HG03025 (cell line): Measurements from ENCODE around the gene ADAMTS20.

Experiments used
- ATAC-seq: cut with Tn5 transposase; IDR thresholded peaks from one replicate; pipeline ENCODE4 v1.9.1; 2021; ENCODE audit warnings: mild to moderate bottlenecking, moderate library complexity; ENCODE audit not compliant: unreplicated experiment, low FRiP score

ADAMTS20 gene

DNA sequence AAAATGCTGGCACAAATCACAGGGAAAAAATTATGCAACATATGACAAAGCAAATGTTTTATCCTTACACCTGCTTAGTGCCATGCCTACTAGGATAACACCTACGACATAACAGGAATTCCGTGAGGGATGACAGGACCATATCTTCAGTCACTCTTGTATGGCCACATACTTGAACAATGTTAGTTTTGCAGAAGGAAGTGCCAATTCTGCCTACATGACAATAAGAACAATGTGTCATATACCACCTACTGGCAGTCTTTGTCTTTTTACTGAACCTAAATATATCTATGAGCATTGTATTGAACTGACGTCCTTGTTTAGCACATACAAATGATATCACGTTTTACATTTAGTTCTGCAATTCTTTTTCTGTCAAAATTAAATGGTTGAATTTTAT, 234.0 kb downstream of the ADAMTS20 start:
- ATAC-seq, result no peak

DNA sequence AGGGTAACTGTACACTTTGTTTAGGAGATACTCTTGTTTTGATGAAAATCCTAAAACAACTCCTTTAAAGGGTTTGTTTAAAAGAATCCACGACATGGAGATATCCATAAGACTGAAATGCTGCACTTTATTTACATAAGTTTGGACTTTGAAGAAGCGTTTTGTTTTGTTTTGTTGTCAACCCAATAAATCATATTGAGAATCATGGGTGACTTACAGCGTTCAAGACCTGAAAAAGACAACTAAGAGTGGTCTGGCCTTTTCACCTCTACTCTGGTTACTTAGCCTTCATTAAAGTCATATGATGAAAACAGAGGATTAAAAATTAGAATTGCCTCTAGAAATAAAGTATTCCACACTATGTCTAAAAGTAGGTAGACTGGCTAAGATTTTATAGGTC, 234.8 kb downstream of the ADAMTS20 start:
- ATAC-seq, result no peak

DNA sequence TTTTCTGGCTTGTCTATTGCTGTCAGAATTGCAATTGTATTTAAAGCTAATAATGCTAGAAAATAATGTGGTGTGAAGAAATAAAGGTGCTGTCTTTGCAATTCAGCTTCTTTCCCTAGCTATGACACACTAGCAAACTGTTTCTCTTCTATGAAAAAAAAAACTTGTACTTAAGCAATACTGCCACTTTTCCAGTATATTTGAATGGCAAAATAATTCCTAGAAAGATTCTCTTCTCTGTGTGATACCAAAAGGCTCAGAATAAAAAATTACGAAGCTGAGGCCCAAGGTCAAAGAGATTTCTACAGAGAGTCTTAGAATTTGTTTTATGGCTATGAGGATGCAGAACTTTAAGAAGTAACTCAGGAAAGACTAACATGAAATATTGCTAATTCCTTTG, 235.5 kb downstream of the ADAMTS20 start:
- no peak for ATAC-seq

DNA sequence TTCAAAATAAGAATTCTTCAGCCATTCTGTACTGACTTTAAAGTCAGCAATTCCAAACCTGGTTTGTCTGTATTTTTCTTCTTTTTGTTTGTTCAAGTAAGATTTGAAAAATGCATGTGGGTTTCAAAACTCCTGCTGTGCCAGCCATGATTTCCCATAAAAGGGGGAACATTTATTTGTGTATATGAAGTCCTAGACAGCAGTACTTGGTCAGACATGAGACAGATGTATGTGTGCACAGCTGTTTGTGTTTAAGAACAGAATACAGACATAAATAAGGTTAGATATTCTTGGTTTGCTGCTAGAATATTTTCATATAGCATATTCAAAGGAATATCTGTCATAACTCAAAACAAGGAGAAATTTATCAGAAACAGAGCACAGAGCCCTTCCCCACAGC, 236.0 kb downstream of the ADAMTS20 start:
- no peak for ATAC-seq

DNA sequence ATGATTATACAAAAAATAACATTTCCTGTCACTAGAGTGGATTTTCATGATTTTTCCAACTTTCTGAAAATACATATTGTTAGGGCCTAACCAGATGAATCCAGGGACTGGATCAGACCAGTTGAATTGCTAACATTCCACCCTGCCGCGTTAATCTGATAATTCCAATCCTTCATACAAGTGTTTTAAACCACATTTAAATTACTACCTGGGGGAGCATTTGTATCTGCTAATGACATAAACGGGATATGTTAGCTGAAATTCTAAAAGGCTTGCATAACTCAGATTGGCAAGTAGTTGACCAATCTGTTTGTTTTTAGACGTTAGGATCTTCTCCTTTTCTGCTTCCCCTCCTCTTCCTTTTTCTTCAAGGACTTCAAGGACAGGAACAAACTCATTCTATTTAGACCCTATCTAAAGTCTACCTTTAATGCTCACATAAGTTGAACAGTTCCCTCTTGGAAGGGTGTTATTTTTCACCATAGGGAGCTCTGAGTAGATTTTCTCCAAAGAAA, 239.0 kb downstream of the ADAMTS20 start:
- no peak for ATAC-seq

DNA sequence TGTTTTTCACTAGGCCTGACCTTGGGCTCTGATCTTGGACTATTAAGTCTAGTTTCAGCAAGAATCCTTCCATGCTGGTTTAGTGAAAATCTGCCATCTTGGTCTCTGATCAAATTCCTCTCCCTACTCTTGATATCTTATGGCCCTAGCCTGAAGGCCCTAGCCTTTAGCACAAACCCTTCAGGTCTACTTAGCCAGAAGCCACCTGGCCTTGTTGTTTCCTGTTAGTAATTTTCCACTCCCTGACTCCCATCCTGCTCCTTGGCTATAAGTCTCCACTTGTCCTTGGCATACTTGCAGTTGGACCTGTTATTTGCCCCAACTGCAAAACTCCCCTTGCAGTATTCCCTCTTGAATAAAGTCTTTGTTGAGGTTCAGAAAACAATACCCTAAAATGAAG, 241.4 kb downstream of the ADAMTS20 start:
- ATAC-seq, result no peak

DNA sequence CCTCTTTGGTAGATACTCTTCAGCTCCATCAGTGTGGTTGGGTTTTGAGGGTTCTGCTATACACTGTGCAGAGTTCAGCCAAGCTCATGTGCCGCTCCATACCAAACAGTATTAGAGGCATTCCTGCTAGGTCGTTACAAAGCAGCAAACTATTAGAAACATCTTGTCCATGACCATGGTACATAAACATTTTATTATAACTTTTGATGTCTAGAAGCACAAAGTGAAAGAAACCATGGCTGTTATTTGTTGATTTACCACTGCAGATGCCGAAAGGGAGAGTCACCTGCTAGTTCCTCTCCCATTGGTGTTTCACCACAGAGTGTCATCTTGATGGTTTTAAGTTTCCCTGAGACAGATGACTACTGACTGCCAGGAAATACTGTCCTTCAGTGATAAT, 242.0 kb downstream of the ADAMTS20 start:
- no peak for ATAC-seq

DNA sequence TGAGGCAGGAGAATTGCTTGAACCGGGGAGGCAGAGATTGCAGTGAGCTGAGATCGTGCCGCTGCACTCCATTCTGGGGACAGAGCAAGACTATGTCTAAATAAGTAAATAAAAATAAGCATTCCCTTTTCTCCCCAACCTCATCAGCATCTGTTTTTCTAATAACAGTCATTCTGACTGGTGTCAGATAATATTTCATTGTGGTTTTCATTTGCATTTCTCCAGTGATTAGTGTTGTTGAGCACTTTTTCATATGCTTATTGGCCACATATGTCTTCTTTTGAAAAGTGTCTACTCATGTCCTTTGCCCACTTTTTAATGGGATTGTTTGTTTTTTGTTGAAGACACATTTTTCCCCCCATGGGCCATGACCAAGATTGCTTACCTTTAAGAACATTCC, 243.2 kb downstream of the ADAMTS20 start:
- no peak for ATAC-seq

DNA sequence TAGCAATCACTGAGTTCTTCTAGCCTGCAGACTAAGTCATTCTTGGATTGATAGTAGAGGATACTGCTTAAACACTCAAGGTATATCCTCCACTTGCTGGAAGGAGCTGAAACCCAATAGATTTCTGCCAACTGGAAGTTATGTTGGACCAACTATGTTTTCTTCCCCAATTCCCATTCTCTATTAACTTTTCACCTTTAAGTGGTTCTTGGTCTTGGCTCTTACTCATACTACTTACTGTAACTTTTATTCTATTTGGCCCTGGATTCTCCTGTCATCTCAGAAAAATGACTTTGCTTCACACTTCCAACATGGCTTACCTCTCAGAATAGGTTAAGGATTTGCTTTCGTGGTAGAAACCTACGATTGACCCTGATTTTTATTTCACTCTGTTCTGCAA, 244.9 kb downstream of the ADAMTS20 start:
- ATAC-seq, result no peak

DNA sequence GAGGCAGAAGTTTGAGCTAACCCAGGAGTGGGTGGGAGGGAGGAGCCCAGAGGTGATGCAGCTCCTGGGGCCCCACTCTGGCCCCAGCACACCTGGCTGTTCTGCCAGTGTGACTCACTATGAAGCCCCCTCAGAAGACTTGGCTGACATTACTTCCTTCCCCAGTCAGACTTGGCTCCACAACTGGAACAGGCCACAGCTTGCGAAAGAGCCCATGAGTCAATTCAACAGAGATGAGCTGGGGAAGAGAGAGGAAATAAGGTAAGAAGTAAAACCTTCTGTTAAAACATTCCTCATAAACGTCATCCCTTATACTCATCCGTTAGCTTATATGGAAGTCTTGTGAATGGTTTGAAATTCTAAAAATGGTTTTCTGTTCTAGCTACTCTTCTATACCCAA, 245.9 kb downstream of the ADAMTS20 start:
- no peak for ATAC-seq

DNA sequence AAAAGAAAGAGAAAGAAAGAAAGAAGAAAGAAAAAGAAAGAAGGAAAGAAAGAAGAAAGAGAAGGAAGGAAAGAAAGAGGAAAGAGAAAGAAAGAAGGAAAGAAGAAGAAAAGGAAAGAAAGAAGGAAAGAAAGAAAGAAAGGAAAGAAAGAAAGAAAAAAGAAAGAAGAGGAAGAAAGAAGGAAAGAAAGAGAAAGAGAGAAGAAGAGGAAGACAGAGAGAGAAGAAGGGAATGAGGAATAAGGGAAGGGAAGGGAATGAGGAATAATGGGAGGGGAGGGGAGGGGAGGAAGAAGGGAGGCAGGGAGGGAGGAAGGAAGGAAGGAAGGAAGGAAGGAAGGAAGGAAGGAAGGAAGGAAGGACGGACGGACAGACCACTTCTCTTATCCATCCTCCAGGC, 246.9 kb downstream of the ADAMTS20 start:
- ATAC-seq, result no peak
